SK-N-SH treated with all-trans-retinoic acid at 6 μM for 48 hours (cell line): ENCODE data around the gene PCDH17.

ENCODE experiments used
- ATAC-seq: fragments of 200-7000 bp; cut with Tn5 transposase; 3 replicates; pipeline ENCODE4 v1.9.1; 2020; ENCODE audit warnings: mild to moderate bottlenecking, moderate library complexity
- ARNTL ChIP-seq: fragments of 450-650 bp; formaldehyde crosslinking; IDR thresholded peaks from 2 replicates; pipeline ENCODE4 v1.5.0; 2020; ENCODE audit warnings: low read depth, mild to moderate bottlenecking, moderate library complexity, borderline replicate concordance
- BACH2 ChIP-seq: fragments of 250-450 bp; sonication (Bioruptor Pico); IDR thresholded peaks from 2 replicates; pipeline ENCODE4 v1.9.0; 2021; ENCODE audit warnings: mild to moderate bottlenecking, borderline replicate concordance
- CREB5 ChIP-seq: fragments of 250-450 bp; sonication (Bioruptor Pico); IDR thresholded peaks from 2 replicates; pipeline ENCODE4 v1.5.1; 2020; ENCODE audit warnings: low read depth, mild to moderate bottlenecking, moderate library complexity
- CSDC2 ChIP-seq: fragments of 250-450 bp; sonication (Bioruptor Pico); IDR thresholded peaks from 2 replicates; pipeline ENCODE4 v1.5.0; 2020; ENCODE audit warnings: mild to moderate bottlenecking, moderate library complexity
- CSRNP3 ChIP-seq: fragments of 250-450 bp; sonication (Bioruptor Pico); IDR thresholded peaks from 2 replicates; pipeline ENCODE4 v1.5.1; 2021; ENCODE audit warnings: mild to moderate bottlenecking, moderate library complexity
- ESRRG ChIP-seq: fragments of 250-450 bp; sonication (Bioruptor Pico); IDR thresholded peaks from 2 replicates; pipeline ENCODE4 v1.6.1; 2021; ENCODE audit warnings: mild to moderate bottlenecking
- GLIS3 ChIP-seq: fragments of 250-450 bp; sonication (Bioruptor Pico); IDR thresholded peaks from 2 replicates; pipeline ENCODE4 v1.5.0; 2020; ENCODE audit warnings: mild to moderate bottlenecking, moderate library complexity
- OSR1 ChIP-seq: fragments of 250-450 bp; sonication (Bioruptor Pico); IDR thresholded peaks from 2 replicates; pipeline ENCODE4 v1.8.0; 2022; ENCODE audit warnings: moderate library complexity, mild to moderate bottlenecking, inconsistent platforms
- PATZ1 ChIP-seq: fragments of 250-450 bp; sonication (Bioruptor Pico); IDR thresholded peaks from 2 replicates; pipeline ENCODE4 v1.8.0; 2020; ENCODE audit warnings: mild to moderate bottlenecking, moderate library complexity, borderline replicate concordance
- POU6F1 ChIP-seq: fragments of 250-450 bp; sonication (Bioruptor Pico); IDR thresholded peaks from 2 replicates; pipeline ENCODE4 v1.8.0; 2021; ENCODE audit warnings: low read depth, mild to moderate bottlenecking, moderate library complexity, borderline replicate concordance
- PPARA ChIP-seq: fragments of 250-450 bp; sonication (Bioruptor Pico); IDR thresholded peaks from 2 replicates; pipeline ENCODE4 v1.5.0; 2020; ENCODE audit warnings: mild to moderate bottlenecking, borderline replicate concordance
- RARB ChIP-seq: fragments of 250-450 bp; sonication (Bioruptor Pico); IDR thresholded peaks from 2 replicates; pipeline ENCODE4 v1.8.0; 2021; ENCODE audit warnings: mild to moderate bottlenecking, moderate library complexity
- SNAI2 ChIP-seq: fragments of 250-450 bp; sonication (Bioruptor Pico); IDR thresholded peaks from 2 replicates; pipeline ENCODE4 v1.5.0; 2020; ENCODE audit warnings: mild to moderate bottlenecking, moderate library complexity
- TCF4 ChIP-seq: fragments of 250-450 bp; sonication (Bioruptor Pico); IDR thresholded peaks from 2 replicates; pipeline ENCODE4 v1.8.0; 2021; ENCODE audit warnings: mild to moderate bottlenecking, moderate library complexity, borderline replicate concordance
- TOX ChIP-seq: fragments of 250-450 bp; sonication (Bioruptor Pico); IDR thresholded peaks from 2 replicates; pipeline ENCODE4 v1.8.0; 2021; ENCODE audit warnings: mild to moderate bottlenecking, moderate library complexity, borderline replicate concordance
- TSHZ2 ChIP-seq: fragments of 250-450 bp; sonication (Bioruptor Pico); IDR thresholded peaks from 2 replicates; pipeline ENCODE4 v1.5.0; 2020; ENCODE audit warnings: mild to moderate bottlenecking, moderate library complexity
- ZFP3 ChIP-seq: fragments of 250-450 bp; sonication (Bioruptor Pico); IDR thresholded peaks from 2 replicates; pipeline ENCODE4 v1.5.0; 2020; ENCODE audit warnings: mild to moderate bottlenecking, moderate library complexity
- ZNF70 ChIP-seq: fragments of 450-650 bp; formaldehyde crosslinking; IDR thresholded peaks from 2 replicates; pipeline ENCODE4 v1.5.0; 2020; ENCODE audit warnings: mild to moderate bottlenecking, moderate library complexity
- ZNF8 ChIP-seq: fragments of 450-650 bp; formaldehyde crosslinking; IDR thresholded peaks from 2 replicates; pipeline ENCODE4 v1.5.0; 2020; ENCODE audit warnings: mild to moderate bottlenecking, moderate library complexity

PCDH17 gene

GRCh38 chr13:57595775-57596174 is 35.8 kb upstream of the PCDH17 start:
- TF ChIP-seq ZNF70 (CRISPR knock-in tag) (no peak), ESRRG (no peak), PATZ1 (no peak), SNAI2 (CRISPR knock-in tag) (no peak), RARB (CRISPR knock-in tag) (no peak), BACH2 (no peak), TCF4 (CRISPR knock-in tag) (no peak), CREB5 (no peak), CSRNP3 (CRISPR knock-in tag) (no peak), TOX (CRISPR knock-in tag) (no peak)

GRCh38 chr13:57601536-57601935 is 30.0 kb upstream of the PCDH17 start:
- no peak for TF ChIP-seq OSR1 (CRISPR knock-in tag)
- no peak for ATAC-seq

More at GRCh38 chr13:57595775-57596174, 35.8 kb upstream of the PCDH17 start:
- no peak for ATAC-seq

- TF ChIP-seq GLIS3 (CRISPR knock-in tag) (no peak), POU6F1 (no peak), RARB (CRISPR knock-in tag) (no peak), BACH2 (no peak), ARNTL (CRISPR knock-in tag) (no peak), CSDC2 (no peak), PPARA (CRISPR knock-in tag) (no peak), ESRRG (no peak), TSHZ2 (CRISPR knock-in tag) (no peak), OSR1 (CRISPR knock-in tag) (no peak), CREB5 (no peak), PATZ1 (no peak), CSRNP3 (CRISPR knock-in tag) (no peak), TCF4 (CRISPR knock-in tag) (no peak), ZNF8 (CRISPR knock-in tag) (no peak), ZFP3 (CRISPR knock-in tag) (no peak)
- no peak for ATAC-seq
Observed at GRCh38 chr13:57604442-57604841, 27.1 kb upstream of the PCDH17 start.
